Measurements from ENCODE around the gene TMEM248.

GRCh38 chr7:66929935-66930334 is 8.9 kb downstream of the TMEM248 start:
- no peak for TF ChIP-seq CTCF (conservative IDR thresholded peaks at IDR 0.05; ENCODE audit: low read depth, low read length)
- TF ChIP-seq EZH2phosphoT487 (IDR thresholded peaks at IDR 0.05; ENCODE audit: borderline replicate concordance, low read length), result no peak
- no peak for TF ChIP-seq EZH2 (IDR thresholded peaks at IDR 0.05; ENCODE audit: low read length, unreplicated experiment)
